NCI-H524 treated with DMSO at 0.1 percent for 48 hours (cell line): ENCODE results near the gene RMND1.

ENCODE experiments used
- DNase-seq: peaks from one replicate; lab custom pipeline; 2025; lab: John Stamatoyannopoulos, UW

Gene RMND1

DNA sequence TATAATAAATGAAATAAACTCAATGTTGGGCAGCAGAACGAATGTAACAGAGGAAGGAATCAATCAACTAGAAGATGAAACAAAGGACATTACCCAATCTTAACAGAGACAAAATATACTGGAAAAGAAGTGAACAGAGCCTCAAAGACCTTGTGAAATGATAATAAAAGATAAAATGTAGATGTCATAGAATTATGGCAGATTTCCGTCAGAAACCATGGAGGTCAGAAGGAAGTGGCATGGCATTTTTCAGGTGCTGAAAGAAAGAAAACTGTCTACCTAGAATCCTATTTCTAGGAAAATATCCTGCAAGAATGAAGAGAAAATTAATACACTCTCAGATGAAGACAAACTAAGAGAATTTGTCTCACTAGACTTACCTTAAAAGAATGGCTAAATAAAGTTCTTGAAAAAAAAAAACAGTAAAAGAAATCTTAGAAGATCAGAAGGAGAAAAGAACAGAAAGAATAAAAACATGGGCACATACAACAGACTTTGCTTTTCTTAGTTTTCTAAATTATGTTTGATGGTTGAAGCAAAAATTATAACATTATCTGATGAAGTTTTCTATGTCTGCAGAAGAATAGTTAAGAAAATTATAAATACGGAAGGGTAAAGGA lies 37.2 kb downstream of the RMND1 start:
- DNase-seq: no peak

DNA sequence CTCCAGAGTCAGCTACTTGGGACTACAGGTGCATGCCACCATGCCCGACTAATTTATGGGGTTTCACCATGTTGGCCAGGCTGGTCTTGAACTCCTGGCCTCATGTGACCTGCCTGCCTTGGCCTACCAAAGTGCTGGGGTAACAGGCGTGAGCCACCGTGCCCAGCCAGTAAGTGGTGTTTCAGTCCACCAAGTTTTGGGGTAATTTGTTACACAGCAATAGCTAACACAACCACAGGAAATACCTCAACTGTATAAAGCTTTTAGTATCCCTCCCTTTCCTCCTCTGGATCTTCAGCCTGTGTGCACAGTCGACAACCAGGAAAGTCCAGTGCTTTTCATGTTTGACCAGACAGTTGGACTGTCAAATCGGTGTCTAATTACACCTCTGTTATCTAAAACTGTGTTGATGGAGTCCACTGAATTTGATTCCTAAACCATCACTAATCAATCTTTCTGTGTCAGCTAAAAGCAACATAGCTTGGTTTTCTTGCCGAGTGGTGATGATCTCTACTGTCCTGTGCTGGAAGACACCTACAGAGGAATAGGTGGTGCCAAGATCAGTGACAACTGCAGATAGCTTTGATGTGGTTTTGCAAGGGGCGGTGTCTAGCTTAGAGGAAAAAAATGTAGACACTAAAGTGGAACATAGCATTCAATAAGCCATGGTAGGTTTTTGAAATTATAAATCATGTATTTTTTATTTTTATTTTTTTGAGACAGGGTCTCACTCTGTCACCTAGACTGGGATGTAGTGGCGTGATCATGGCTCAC lies 38.4 kb downstream of the RMND1 start:
- no peak for DNase-seq

DNA sequence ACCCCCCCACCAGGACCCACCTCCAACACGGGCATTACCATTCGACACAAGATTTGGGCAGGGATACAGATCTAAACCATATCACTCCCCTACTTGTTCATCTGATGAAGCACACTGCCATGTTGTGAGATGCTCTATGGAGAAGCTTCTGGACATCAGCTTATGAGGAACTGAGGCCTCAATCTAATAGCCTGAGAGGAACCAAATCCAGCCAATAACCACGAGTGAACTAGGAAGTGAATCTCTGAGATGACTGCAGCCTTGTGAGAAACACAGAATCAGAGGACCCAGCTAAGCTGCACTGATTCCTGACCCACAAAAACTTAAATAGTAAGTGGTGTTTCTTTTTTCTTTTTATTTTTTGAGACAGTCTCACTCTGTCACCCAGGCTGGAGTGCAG lies 39.0 kb downstream of the RMND1 start:
- DNase-seq: no peak

DNA sequence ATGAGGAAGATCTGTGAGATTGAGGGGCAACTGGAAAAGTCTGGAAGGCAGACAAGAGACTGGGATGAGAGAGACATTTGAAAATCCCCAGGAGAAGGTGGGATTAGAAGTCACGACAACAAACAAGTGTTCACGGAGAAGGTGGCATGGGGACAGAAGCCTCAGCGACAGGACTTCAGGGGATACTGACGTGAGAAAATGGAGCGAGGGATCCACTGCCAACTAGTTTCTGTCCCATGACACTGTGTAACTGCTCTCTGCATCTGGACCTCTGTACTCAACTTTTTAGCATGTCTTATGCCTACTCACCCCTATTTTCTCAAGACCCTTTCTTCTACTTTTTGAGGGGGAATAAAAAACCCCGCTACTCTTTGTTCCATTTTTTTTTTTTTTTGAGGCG lies 42.2 kb downstream of the RMND1 start:
- no peak for DNase-seq

DNA sequence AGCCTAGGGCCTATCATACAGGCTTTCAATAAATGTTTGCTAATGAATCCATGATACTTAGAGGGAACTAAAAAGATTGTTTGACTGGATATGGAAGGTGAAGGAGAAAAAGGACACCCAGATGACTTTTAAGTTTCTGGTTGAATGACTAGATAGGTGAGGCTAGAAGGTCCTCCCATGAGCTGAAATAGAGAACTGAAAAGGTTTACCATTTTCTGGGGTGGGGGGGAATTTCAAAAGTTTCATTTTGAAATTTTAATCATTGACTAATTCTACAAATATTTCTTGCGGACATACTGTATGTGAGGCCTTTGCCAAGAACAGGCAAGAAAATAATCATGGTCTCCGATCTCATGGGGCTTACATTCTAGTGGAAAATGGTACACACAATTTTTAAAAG lies 42.7 kb downstream of the RMND1 start:
- DNase-seq: no peak

DNA sequence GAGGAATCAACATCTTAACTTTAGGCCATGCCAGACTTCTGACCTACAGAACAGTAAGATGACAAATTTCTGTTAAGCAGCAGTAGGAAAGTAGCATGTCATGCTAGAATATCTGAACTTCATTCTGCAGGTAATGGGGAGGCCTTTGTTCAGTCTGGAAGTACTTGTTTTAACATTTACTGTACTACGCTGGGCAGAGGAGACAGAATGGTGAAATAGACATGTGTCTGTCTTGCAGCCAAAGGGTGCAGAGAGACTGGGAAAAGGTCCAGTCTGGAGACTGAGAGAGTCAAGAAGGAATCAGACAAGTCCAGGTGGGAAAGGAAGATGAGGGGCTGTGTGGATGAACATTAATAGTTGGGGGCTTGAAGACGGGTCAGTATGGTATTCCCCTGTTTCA lies 43.1 kb downstream of the RMND1 start:
- no peak for DNase-seq

DNA sequence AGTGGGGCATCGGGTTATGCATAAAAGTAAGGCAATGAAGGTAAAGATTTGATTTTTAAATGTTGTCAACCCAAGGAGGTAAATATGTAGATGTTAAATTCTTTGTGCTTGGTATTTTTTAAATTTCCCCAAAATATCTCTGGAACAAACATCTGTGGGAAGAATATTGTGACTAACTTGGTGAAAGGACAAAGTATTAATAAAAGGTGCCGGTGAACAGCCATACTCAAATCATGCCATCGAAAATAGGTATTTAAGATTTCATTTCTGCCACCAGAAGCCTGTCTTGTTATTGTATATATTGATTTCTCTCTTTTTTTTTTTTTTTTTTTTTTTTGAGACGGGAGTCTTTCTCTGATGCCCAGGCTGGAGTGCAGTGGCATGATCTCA lies 48.0 kb downstream of the RMND1 start:
- no peak for DNase-seq

DNA sequence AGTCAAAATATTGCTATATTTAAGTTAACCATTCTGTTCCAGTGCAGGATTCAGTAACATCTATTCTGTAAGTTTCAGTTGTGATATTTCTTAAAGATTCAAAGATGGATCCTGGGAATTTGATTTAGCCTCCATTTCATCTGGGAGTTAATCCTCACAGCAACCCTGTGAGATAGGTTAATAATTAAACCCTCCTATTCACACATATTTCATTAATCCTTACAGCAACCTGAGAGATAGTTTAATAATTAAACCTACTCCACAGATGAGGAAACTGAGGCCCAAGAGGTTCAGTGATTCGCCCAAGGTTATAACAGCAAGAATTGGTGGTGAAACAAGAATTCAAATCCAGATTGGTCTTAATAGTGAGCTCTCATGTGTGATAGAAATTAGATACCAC lies 49.7 kb downstream of the RMND1 start:
- no peak for DNase-seq

DNA sequence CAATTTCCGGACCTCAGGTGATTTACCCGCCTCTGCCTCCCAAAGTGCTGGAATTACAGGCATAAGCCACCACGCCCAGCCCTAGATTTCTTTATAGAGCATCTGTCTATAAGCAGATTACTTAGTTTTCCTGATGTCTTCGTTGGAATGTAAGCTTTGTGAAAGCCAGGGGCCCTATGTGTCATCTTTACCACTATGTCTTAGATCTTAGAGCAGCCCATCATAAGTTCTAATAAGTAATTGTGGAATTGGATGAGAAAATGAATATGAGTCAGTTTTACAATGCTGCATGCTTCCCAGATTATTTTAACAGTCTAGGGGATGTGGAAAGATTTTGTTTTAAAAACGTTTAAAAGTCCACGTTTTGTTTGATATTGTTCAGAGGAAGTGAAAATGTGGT lies 51.5 kb downstream of the RMND1 start:
- no peak for DNase-seq

DNA sequence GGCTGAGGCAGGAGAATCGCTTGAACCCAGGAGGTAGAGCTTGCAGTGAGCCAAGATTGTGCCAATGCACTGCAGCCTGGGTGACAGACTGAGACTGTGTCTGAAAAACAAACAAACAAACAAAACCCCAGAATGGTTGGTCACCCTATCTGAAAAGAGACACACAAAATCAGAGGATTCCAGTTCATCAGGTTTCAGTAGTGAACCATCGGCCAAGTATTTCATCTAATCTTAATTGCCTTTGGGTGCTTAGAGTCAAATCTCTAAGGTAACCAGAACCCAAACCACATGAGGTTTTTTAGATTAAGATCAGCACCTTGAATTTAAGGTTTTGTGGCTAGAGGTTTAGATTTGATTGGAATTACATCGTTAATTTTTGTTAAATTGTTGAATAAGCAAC lies 52.2 kb downstream of the RMND1 start:
- DNase-seq: no peak

DNA sequence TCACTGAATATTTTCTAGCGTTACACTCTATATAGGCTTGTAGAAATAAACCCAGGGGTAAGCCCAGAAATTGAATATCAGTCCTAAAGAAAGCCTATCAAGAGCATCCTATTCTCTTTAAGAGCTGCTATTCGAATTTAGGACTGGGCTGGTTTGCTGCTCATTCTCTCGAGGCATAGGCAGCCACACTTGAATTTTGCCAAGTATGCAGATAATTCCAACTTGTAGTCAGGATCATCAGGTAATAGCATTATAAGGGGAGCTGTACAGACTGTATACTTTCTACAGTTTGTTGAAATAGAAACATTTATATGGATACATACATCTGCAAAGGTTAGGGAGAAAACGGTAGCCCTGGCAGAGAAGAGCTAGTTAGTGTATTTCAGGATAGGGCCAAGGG lies 58.5 kb downstream of the RMND1 start:
- no peak for DNase-seq

DNA sequence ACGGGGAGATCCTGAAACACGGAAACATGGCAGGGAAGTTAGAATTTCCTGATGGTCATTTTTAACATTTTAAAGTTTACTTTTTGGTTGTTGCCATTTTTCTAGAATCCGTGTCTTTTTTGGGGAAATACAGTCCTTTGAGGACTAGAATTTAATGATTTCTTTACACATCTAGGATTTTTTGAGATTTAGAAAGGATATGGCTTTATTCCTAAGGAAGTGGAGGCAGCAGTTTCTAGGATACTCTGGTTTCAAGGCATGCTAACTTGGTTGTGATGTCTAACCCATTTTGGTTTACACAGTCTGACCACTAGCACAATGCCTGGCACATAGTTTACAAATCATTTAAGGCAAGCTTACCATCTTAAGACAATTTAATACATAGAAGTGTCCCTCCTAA lies 59.5 kb downstream of the RMND1 start:
- no peak for DNase-seq

DNA sequence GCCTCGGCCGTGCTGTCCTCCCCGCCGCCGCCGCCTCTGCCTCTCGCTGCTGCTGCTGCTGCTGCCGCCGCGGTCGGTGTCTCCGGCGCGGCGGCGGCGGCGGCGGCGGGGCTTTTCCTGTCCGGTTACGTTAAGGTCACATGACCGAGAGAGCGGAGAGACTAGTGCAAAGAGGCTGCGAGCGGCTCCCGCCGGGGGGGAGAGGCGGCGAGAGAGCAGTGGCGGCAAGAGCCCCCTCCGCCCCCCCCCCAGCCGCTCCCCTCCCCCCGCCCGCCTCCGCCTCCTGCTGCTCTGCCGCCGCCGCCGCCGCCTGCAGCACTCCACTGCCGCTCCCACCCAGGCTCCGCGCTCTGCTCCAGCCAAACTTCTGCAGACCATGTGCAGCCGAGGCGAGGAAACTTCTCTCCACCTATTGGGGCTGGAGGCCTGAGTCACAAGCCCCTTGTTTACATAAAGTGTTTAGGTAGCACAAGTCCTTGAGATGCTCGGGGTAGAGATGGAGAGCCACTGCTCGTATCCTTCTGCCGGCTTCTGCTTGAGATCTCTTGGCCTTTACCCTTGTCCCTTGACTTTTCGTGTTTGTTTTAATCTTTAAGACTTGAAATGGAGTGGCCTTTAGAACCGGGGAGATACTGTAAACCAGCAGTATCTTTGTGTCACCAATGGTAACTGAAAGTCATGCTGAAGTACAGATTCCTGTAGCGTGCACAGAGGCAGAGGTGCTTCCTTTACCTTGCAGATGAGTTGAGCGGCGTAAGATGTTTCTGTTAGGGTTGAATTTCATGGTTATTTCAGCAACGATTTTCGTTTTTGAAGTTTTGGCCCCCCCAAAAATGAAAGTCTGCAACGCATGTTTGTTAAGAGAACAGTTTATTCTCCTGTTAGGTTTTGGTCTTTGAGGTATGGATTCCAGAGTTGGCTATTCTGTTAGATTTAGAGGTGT lies 60.2 kb downstream of the RMND1 start, which contains the start of gene ZBTB2:
Gene ZBTB2 (minus strand): TSS at position 89 of the 943 bp plus-strand sequence. CDS start 17,922 bp downstream, outside the sequence.
- DNase-seq: peak; percentile 27

DNA sequence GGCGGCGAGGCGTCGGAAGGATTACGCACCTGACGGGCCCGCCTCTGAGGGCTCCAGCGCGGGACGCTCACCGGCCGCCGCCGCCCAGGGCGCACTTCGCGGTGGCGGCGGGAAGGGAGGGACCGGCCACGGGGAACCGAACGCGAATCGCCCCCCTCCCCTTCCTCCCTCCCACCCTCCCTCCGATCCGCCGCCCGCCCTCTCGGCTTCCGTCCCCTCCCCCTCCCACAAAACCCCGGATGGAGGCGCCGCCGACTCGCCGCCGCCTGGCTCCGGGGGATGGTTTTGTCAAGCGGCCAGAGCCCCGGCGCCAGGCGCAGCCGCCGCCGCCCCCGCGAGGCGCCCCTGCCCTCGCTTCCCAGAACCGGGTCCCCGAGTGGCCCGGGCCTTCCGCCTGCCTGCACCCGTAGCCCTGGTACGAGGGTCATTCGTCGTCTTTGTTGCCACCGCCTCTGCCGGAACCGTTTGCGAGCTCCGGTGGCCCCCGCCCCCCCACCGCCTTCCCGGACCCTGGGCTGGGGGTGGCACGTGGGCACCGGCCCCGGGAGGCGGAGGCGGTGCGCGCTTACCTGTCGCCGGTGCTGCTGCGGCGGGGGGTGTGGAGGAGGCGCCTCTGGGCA lies 61.0 kb downstream of the RMND1 start:
- DNase-seq: no peak

DNA sequence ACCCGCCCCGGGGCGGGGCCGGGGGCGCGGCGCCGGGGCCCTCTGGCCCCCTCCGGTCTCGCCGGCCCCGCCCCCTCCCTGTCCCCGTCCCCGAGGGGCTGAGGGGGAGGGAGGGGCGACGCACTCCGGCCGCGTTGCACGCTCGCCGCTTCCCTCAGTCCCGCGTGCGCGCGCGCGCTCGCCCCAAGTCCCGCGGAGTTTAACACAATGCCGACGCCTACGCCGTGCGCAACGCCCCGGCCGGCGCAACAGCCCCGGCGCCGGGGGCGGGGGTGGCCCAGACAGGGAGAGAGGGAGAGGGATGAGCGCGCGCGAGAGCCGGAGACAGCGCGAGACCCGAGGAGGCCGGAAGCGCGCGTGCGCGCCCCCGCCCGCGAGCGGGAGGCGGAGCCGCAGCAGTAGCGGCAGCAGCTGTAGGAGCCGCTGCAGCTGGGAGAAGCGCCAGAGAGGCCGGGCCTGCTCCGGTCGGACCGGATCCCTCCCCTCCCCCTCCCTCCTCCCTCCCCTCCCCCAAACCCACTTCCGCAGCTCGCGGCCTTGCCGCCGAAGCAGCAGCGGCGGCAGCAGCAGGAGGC lies 61.6 kb downstream of the RMND1 start:
- peak; percentile 93 for DNase-seq

DNA sequence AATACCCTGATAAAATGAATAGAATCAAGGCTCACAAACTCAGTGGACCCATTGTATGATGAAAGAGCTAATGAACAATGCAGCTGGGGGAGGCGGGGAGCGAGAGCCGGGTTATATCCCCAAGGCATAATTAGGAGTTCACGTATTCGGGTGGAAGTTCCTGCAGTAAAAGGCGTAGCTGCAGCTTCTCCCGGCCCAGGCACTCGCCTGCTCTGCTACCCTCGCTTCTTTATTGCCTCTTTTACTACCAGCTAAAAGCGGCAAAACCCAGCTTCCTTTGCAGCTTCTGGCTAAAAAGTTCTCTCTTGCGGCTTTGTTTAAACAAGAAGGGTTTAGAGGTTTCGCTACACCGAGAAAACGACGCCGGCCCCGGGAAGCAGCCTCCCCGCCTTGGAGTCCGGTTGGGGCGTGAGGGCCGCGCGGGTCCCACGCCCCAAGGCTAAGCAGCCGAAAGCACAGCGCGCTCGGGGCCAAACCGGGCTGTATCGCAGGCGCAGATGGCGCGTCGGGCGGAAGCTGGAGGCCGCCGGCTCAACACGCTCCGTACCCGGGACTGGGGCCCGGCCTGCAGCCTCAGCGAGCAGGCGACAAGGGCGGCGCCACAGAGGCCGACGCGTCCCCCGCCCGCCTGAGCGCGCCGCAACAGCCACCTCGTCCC lies 62.2 kb downstream of the RMND1 start:
- peak; percentile 46 for DNase-seq

DNA sequence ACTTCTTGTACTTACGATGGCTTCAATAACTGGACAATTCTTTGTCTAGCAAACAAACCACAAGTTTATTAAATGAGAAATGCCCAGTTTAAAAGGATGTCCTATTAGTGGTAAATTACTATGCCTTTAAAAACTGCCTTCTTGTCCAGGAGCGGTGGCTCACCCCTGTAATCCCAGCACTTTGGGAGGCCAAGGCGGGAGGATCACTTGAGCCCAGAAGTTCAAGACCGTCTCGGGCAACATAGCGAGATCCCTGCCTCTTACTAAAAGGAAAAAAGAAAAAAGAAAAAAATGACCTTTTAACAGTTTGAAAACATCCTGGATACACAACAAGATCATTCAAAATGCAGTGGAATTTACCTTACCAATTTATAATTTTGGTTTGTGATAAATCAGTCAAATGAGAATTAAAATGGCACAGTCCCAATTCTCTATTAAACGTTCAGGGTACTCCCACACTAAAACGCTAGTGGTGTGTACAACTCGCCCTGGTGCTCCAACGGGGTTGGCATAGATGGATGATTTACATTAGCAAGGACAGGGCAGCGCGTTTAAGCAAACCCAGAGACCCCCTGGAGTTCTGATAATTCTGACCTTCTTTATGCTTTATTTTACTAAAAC lies 62.8 kb downstream of the RMND1 start:
- no peak for DNase-seq

DNA sequence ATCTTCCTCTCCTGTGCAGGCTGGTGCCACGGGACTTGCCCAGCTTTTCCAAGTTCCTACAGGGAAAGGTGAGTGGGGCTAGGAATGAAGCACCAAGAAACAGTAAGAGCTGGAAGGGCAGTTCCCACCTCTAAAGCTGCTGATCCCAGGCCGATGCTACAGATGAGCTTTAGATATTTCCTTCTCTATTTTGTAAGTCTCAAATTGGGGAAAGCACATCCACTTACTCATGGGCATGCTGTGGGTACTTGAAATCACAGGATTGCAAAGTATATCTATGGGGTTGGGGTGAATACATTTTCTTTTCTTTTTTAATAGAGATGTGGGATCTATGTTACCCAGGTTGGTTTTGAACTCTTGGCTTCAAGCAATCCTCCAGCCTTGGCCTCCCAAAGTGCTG lies 63.7 kb downstream of the RMND1 start:
- no peak for DNase-seq

DNA sequence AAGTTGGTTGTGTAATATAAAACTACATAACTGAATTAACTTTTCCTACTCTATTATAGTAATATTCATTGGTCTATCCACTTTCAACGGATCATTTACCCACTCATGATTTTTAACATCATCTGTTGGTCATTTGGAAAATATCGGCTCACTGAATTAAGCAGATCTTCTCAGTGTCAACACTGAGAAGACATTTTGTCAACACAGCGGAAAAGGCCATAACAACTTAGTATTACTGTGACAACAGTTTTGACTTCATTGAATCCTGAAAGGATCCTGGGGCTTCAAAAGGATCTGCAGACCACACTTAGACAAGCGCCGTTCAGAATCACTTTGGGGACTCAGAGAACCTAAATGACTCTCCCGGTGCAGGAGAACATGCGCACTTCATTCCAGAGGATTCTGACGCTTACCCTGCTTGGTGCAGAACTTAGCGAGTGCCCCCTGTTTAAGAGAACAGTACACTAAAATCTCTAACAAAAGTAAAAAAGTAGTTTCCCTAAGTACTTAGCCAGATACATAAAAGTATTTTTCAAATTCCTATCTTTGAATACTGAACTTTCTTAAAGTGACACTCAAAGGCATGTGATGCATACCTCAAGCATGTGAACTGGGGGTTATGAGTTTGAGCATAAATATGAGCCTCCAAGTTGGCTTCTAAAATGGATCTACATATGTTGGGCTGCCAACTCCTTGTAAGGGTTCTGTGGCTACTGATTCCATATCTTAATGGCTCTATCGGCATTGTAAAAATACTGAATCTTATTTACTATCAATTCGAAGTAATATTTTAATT lies 64.6 kb downstream of the RMND1 start:
- DNase-seq: no peak

DNA sequence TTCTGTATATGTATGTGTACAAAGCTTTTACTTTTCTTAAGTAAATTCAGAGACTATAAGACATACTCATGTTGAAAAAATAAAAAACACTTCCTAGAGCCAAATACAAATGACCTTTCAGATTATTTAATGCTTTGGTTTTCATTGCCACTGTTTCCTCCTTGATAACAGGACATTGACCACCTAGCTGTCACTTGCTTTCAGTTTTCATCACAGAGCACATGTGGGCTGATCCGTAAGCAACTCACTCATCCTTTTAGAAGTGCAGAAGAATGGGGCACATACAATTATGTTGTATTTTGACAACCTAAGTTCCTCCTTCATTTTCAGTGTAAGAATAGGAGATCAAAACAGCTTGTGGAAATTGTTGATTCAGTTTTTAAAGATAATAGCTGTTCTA lies 66.7 kb downstream of the RMND1 start:
- no peak for DNase-seq
